GM21576 (cell line): ENCODE results near the gene ZNF862.
"Not testable (repeated sequence)": the region's sequence is repeated elsewhere in the genome, so short reads cannot be mapped to it uniquely, and the experiment has no call there.

ENCODE experiments used
- ATAC-seq: cut with Tn5 transposase; IDR thresholded peaks from one replicate; pipeline ENCODE4 v1.9.1; 2021; ENCODE audit warnings: mild to moderate bottlenecking, moderate library complexity; ENCODE audit not compliant: unreplicated experiment

The ZNF862 gene

GRCh38 chr7:149823631-149824199, 14.5 kb upstream of the ZNF862 start:
- ATAC-seq, result no peak

GRCh38 chr7:149824301-149824741, 13.9 kb upstream of the ZNF862 start:
- no peak for ATAC-seq

- no peak for ATAC-seq
These were observed 13.2 kb upstream of the ZNF862 start for GRCh38 chr7:149824748-149825566.

- no peak for ATAC-seq
These were observed 12.4 kb upstream of the ZNF862 start for GRCh38 chr7:149825567-149826343.

GRCh38 chr7:149826344-149827088, 11.7 kb upstream of the ZNF862 start:
- ATAC-seq, result no peak

- ATAC-seq, result no peak
These were observed 10.8 kb upstream of the ZNF862 start for GRCh38 chr7:149827089-149827981.

- ATAC-seq, result no peak
These were observed 9.5 kb upstream of the ZNF862 start for GRCh38 chr7:149828357-149829309.

- not testable (repeated sequence) for ATAC-seq
These were observed 7.6 kb upstream of the ZNF862 start for GRCh38 chr7:149830527-149830926.

- no peak for ATAC-seq
These were observed 7.0 kb upstream of the ZNF862 start for GRCh38 chr7:149830997-149831740.

GRCh38 chr7:149831741-149832219, 6.4 kb upstream of the ZNF862 start:
- no peak for ATAC-seq

GRCh38 chr7:149832332-149833041, 5.7 kb upstream of the ZNF862 start:
- no peak for ATAC-seq

GRCh38 chr7:149833495-149834130, 4.6 kb upstream of the ZNF862 start:
- no peak for ATAC-seq

GRCh38 chr7:149834601-149835000, 3.6 kb upstream of the ZNF862 start:
- no peak for ATAC-seq

- no peak for ATAC-seq
These were observed 1.7 kb upstream of the ZNF862 start for GRCh38 chr7:149836434-149836833.

GRCh38 chr7:149837564-149838223, 481 bp upstream of the ZNF862 start:
- no peak for ATAC-seq

- ATAC-seq, result no peak
These were observed 825 bp downstream of the ZNF862 start for GRCh38 chr7:149838992-149839408.
